SK-N-SH treated with all-trans-retinoic acid at 6 μM for 48 hours (cell line): ENCODE data around the gene IQCH.

Experiments
- ATAC-seq: fragments of 200-7000 bp; cut with Tn5 transposase; 3 replicates; pipeline ENCODE4 v1.9.1; 2020; ENCODE audit warnings: mild to moderate bottlenecking, moderate library complexity
- ARNTL ChIP-seq: fragments of 450-650 bp; formaldehyde crosslinking; IDR thresholded peaks from 2 replicates; pipeline ENCODE4 v1.5.0; 2020; ENCODE audit warnings: low read depth, mild to moderate bottlenecking, moderate library complexity, borderline replicate concordance
- BACH2 ChIP-seq: fragments of 250-450 bp; sonication (Bioruptor Pico); IDR thresholded peaks from 2 replicates; pipeline ENCODE4 v1.9.0; 2021; ENCODE audit warnings: mild to moderate bottlenecking, borderline replicate concordance
- CREB5 ChIP-seq: fragments of 250-450 bp; sonication (Bioruptor Pico); IDR thresholded peaks from 2 replicates; pipeline ENCODE4 v1.5.1; 2020; ENCODE audit warnings: low read depth, mild to moderate bottlenecking, moderate library complexity
- CSRNP3 ChIP-seq: fragments of 250-450 bp; sonication (Bioruptor Pico); IDR thresholded peaks from 2 replicates; pipeline ENCODE4 v1.5.1; 2021; ENCODE audit warnings: mild to moderate bottlenecking, moderate library complexity
- ESRRG ChIP-seq: fragments of 250-450 bp; sonication (Bioruptor Pico); IDR thresholded peaks from 2 replicates; pipeline ENCODE4 v1.6.1; 2021; ENCODE audit warnings: mild to moderate bottlenecking
- PATZ1 ChIP-seq: fragments of 250-450 bp; sonication (Bioruptor Pico); IDR thresholded peaks from 2 replicates; pipeline ENCODE4 v1.8.0; 2020; ENCODE audit warnings: mild to moderate bottlenecking, moderate library complexity, borderline replicate concordance
- POU6F1 ChIP-seq: fragments of 250-450 bp; sonication (Bioruptor Pico); IDR thresholded peaks from 2 replicates; pipeline ENCODE4 v1.8.0; 2021; ENCODE audit warnings: low read depth, mild to moderate bottlenecking, moderate library complexity, borderline replicate concordance
- PPARA ChIP-seq: fragments of 250-450 bp; sonication (Bioruptor Pico); IDR thresholded peaks from 2 replicates; pipeline ENCODE4 v1.5.0; 2020; ENCODE audit warnings: mild to moderate bottlenecking, borderline replicate concordance
- RARB ChIP-seq: fragments of 250-450 bp; sonication (Bioruptor Pico); IDR thresholded peaks from 2 replicates; pipeline ENCODE4 v1.8.0; 2021; ENCODE audit warnings: mild to moderate bottlenecking, moderate library complexity
- SNAI2 ChIP-seq: fragments of 250-450 bp; sonication (Bioruptor Pico); IDR thresholded peaks from 2 replicates; pipeline ENCODE4 v1.5.0; 2020; ENCODE audit warnings: mild to moderate bottlenecking, moderate library complexity
- TCF4 ChIP-seq: fragments of 250-450 bp; sonication (Bioruptor Pico); IDR thresholded peaks from 2 replicates; pipeline ENCODE4 v1.8.0; 2021; ENCODE audit warnings: mild to moderate bottlenecking, moderate library complexity, borderline replicate concordance
- TOX ChIP-seq: fragments of 250-450 bp; sonication (Bioruptor Pico); IDR thresholded peaks from 2 replicates; pipeline ENCODE4 v1.8.0; 2021; ENCODE audit warnings: mild to moderate bottlenecking, moderate library complexity, borderline replicate concordance
- TSHZ2 ChIP-seq: fragments of 250-450 bp; sonication (Bioruptor Pico); IDR thresholded peaks from 2 replicates; pipeline ENCODE4 v1.5.0; 2020; ENCODE audit warnings: mild to moderate bottlenecking, moderate library complexity
- ZC3H10 ChIP-seq: fragments of 250-450 bp; sonication (Bioruptor Pico); IDR thresholded peaks from 2 replicates; pipeline ENCODE4 v1.5.1; 2021; ENCODE audit warnings: mild to moderate bottlenecking, moderate library complexity
- ZFP3 ChIP-seq: fragments of 250-450 bp; sonication (Bioruptor Pico); IDR thresholded peaks from 2 replicates; pipeline ENCODE4 v1.5.0; 2020; ENCODE audit warnings: mild to moderate bottlenecking, moderate library complexity
- ZFP30 ChIP-seq: fragments of 450-650 bp; formaldehyde crosslinking; IDR thresholded peaks from 2 replicates; pipeline ENCODE4 v1.5.0; 2022; ENCODE audit warnings: mild to moderate bottlenecking, moderate library complexity
- ZNF70 ChIP-seq: fragments of 450-650 bp; formaldehyde crosslinking; IDR thresholded peaks from 2 replicates; pipeline ENCODE4 v1.5.0; 2020; ENCODE audit warnings: mild to moderate bottlenecking, moderate library complexity

IQCH gene

GRCh38 chr15:67232591-67232990 lies 22.0 kb upstream of the IQCH start:
- TF ChIP-seq PATZ1 (CRISPR knock-in tag) (no peak), ZFP3 (CRISPR knock-in tag) (no peak), SNAI2 (CRISPR knock-in tag) (no peak), TSHZ2 (CRISPR knock-in tag) (no peak), ARNTL (CRISPR knock-in tag) (no peak), POU6F1 (CRISPR knock-in tag) (no peak), TOX (no peak), PPARA (CRISPR knock-in tag) (no peak), ZNF70 (CRISPR knock-in tag) (no peak), CREB5 (CRISPR knock-in tag) (no peak), ZFP30 (no peak), ZC3H10 (CRISPR knock-in tag) (no peak), BACH2 (CRISPR knock-in tag) (no peak)
- ATAC-seq, result no peak

- peak; percentile 73 for ATAC-seq
- TF ChIP-seq BACH2 (CRISPR knock-in tag) (no peak), ESRRG (no peak)
- TF ChIP-seq, all 23 proteins: peak for 0
Measured at GRCh38 chr15:67240235-67241131, 14.1 kb upstream of the IQCH start.

- no peak for TF ChIP-seq BACH2 (CRISPR knock-in tag)
- no peak for TF ChIP-seq ARNTL (CRISPR knock-in tag)
- TF ChIP-seq TCF4 (CRISPR knock-in tag), result no peak
- TF ChIP-seq CSRNP3 (CRISPR knock-in tag), result no peak
- no peak for TF ChIP-seq RARB (CRISPR knock-in tag)
- no peak for TF ChIP-seq SNAI2 (CRISPR knock-in tag)
- no peak for ATAC-seq
Measured at GRCh38 chr15:67241132-67241855, 13.3 kb upstream of the IQCH start.
